HG03469 (cell line): ENCODE measurements around the gene SLC7A14.

Experiments used
- ATAC-seq: cut with Tn5 transposase; IDR thresholded peaks from one replicate; pipeline ENCODE4 v1.9.1; 2021; ENCODE audit warnings: mild to moderate bottlenecking, moderate library complexity, moderate number of reproducible peaks; ENCODE audit not compliant: unreplicated experiment

Gene SLC7A14

GRCh38 chr3:170542704-170543103 is 43.2 kb downstream of the SLC7A14 start:
- ATAC-seq = no peak

- ATAC-seq = no peak
Measured at GRCh38 chr3:170539897-170540296, 46.0 kb downstream of the SLC7A14 start.

DNA sequence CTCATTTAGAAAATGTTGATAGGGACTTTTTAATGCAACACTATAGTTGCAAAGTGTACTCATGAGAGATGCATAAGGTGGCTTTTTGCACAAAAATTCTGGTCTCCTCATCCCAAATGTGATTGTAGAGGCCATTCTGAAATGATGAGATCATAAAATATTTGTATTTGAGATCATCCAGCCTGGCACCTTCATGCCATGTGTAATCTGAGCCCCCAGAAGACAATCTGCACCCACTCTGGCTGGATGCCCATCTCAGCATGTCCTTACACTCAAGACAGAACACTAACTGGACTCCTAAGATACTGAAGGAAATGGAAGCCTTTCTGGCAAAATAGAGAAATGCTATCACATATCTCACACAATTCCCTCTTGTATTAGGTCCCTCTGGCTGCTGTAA is 49.2 kb downstream of the SLC7A14 start:
- ATAC-seq = no peak

- no peak for ATAC-seq
Measured at GRCh38 chr3:170534227-170534626, 51.6 kb downstream of the SLC7A14 start.

- ATAC-seq = no peak
Measured at GRCh38 chr3:170532573-170532972, 53.3 kb downstream of the SLC7A14 start.

DNA sequence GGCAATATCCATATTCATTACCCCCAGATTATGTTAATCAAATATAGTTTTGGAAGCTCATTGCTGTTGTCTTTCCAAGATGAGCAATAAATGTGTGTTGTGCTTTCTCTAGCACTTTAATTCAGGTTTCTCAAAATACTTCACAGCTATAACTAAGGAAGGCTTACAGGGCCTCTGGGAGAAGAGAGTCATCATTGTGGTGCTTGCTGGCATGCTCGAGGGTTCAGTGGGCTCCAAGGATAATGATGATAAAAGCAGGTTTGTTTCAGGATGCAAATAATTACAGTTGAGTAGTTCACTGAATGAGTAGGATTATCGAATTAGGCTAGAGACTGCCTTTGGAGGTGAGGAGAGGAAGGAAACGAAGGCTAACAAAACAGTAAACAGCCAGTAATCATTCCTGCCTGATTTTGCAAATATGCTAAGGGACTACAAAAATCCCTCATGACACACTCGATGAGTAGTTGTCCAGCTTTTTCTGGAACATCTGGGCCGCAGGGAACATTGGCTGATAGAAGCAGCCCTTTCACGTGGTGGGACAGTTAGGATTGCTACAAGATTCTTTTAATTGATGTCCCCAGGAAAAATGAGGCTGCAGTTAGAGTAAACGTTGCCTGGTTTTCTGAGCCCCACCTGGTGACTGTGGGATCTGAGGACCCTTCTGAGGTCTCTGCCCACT is 54.1 kb downstream of the SLC7A14 start:
- ATAC-seq = no peak

DNA sequence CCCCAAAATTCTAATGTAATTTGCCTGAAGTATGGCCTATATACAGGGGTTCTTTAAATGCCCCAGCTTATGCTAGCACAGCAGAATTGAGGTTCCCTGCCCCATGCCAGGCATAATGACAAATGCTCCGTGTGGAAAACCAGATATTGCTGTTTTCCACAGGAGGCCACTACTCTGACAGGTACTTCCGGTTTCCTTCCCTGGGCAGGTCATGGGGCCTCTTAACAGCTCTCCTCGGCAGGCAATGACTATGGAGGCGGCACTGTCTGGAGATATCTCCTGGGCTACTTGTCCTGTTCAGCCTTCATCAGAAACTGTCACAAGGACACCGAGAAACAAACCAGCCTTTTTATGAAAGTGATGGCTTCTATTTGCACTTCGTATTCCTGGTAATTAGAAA is 54.8 kb downstream of the SLC7A14 start:
- no peak for ATAC-seq

- no peak for ATAC-seq
Measured at GRCh38 chr3:170529912-170530311, 56.0 kb downstream of the SLC7A14 start.

- no peak for ATAC-seq
Measured at GRCh38 chr3:170529346-170529745, 56.5 kb downstream of the SLC7A14 start.

- no peak for ATAC-seq
Measured at GRCh38 chr3:170528726-170529125, 57.1 kb downstream of the SLC7A14 start.

DNA sequence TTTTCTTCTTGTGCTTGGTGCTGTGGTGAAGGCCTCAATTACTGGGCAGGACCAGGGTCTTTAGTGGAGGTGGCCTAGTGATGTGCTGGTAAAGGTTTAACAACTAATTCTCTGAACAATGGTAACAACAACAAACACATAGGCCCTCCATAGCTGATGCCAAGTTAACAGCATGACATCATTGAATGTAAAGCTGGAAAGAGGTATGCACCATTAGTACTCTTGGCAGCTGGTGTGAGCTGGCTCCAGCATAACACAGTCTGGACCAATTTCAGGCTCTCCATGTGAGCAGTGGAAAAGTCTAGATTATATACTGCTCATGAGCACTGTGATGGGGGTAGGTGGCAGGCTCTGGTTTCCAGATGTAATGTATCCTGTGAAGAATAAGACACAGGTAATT is 61.8 kb downstream of the SLC7A14 start:
- no peak for ATAC-seq

DNA sequence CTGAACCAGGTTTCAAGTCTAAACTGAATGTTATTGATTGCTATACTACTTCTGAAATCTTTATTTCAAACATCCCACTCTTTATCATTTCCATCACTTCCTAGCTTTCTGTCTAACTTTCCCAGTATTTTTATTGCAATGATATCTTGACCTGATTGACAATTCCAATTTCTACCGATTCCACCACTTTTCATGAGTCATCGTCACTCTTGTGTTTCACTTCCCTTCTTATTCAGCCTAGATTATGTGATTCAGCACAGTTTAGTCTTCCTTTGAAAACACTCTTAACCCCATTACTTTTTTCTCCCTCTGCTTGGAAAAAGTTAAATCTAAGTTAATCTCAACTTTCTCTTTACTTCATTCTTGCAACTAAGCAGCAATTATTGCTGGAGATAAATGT is 62.6 kb downstream of the SLC7A14 start:
- ATAC-seq = no peak

DNA sequence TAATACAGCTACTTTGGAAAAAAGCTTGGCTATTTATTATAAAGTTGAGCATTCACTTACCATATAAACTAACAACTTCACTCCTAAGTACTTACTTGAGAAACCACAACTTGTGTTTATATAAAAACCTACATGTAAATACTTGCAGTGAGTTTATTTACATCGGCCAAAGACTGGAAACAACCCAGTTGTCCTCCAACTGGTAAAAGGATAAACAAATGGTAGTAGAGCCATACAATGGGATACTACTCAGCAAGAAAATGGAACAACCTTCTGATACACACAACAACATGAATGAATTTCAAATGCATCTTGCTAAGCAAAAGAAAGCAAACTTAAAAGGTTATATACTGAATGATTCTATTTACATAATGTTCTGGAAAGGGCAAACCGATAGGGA is 63.7 kb downstream of the SLC7A14 start:
- ATAC-seq = no peak

- no peak for ATAC-seq
Measured at GRCh38 chr3:170520996-170521395, 64.9 kb downstream of the SLC7A14 start.

GRCh38 chr3:170517242-170517945 is 68.5 kb downstream of the SLC7A14 start:
- no peak for ATAC-seq

GRCh38 chr3:170513642-170514041 is 72.2 kb downstream of the SLC7A14 start:
- ATAC-seq = no peak

DNA sequence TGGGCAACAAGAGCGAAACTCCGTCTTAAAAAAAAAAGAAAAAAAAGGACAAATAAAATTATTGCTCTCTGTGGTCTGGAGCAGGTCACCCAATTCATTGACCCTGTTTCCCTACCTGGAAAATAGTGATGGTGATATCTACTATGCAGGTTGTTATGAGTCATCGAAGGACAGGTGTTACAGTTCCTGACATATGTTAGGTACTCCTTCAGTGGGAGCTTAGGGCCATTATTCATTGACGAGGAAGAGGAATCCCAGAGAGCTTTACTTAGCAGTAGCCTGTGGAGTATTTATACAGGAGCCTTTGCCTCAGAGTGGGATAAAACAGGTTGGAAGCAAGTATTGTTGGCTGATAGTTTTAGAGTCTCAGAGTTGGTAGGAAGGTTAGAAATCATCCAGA is 74.5 kb downstream of the SLC7A14 start:
- no peak for ATAC-seq

DNA sequence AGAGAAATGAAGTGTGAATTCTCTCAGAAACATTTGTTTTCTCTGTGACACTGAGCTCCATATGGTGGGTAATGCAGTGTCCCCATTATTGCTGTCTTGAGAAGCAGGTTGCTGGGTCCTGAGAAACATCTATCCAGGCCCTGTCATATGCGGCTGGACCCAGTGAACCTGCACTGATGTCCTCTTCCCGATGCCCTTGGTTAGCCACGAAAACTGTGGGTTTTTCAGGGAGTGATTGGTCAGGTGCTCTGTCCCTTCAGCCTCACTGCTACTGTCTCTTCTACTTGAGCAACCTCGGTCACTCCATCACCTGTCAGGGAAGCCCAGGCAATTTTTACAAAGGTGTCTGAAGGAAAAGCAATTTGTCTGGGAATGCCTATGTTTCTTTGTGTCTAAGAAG is 77.0 kb downstream of the SLC7A14 start:
- no peak for ATAC-seq

- no peak for ATAC-seq
Measured at GRCh38 chr3:170508291-170508690, 77.6 kb downstream of the SLC7A14 start.

DNA sequence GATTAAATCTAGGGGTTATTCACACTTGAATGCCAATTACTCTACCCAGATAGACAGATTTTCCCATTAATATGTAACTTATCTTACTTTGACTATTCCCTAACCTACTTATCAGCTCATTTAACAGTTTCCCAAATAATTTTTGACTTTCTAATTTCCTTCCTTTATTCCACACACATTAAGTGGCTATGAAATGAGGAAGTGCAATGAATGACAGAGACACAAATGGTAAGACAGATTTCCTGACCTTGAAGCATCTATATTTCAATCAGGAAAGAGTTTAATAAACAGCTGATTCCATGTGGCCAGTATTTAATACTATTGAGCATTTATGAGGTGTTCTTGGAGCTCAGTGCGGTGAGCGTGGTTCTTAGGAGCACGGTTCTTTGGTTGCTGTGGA is 78.8 kb downstream of the SLC7A14 start:
- no peak for ATAC-seq

GRCh38 chr3:170506556-170506955 is 79.3 kb downstream of the SLC7A14 start:
- ATAC-seq = no peak

- ATAC-seq = no peak
Measured at GRCh38 chr3:170502297-170502696, 83.6 kb downstream of the SLC7A14 start.

- ATAC-seq = no peak
Measured at GRCh38 chr3:170500995-170501394, 84.9 kb downstream of the SLC7A14 start.
